NCI-H524 (cell line): ENCODE data around the gene LASP1.

ENCODE experiments used
- DNase-seq, 2 experiments: peaks; one replicate each; lab custom pipeline; 2025; lab: John Stamatoyannopoulos, UW

LASP1 gene

GRCh38 chr17:38868817-38869525 lies 887 bp upstream of the LASP1 start:
- peak; percentile 88 to 91 for DNase-seq

- DNase-seq: peak in 1 of 2 experiments; percentile 71
Measured at GRCh38 chr17:38870259-38871165, 654 bp downstream of the LASP1 start.

- no peak for DNase-seq
Measured at GRCh38 chr17:38871247-38872015, 1.6 kb downstream of the LASP1 start.

- DNase-seq: no peak
Measured at GRCh38 chr17:38872027-38872511, 2.2 kb downstream of the LASP1 start.

GRCh38 chr17:38872671-38873385 lies 3.0 kb downstream of the LASP1 start:
- DNase-seq: no peak

GRCh38 chr17:38873640-38874380 lies 4.0 kb downstream of the LASP1 start:
- DNase-seq: no peak

GRCh38 chr17:38874505-38875400 lies 4.9 kb downstream of the LASP1 start:
- no peak for DNase-seq

GRCh38 chr17:38875477-38876075 lies 5.7 kb downstream of the LASP1 start:
- DNase-seq: no peak

- peak in 1 of 2 experiments; percentile 64 for DNase-seq
Measured at GRCh38 chr17:38877130-38877851, 7.4 kb downstream of the LASP1 start.

- peak in 1 of 2 experiments; percentile 56 for DNase-seq
Measured at GRCh38 chr17:38879878-38880665, 10.2 kb downstream of the LASP1 start.

- DNase-seq: peak in 1 of 2 experiments; percentile 22
Measured at GRCh38 chr17:38881600-38882191, 11.8 kb downstream of the LASP1 start.

GRCh38 chr17:38882870-38883269 lies 13.0 kb downstream of the LASP1 start:
- no peak for DNase-seq

- DNase-seq: no peak
Measured at GRCh38 chr17:38883592-38884526, 14.0 kb downstream of the LASP1 start.

GRCh38 chr17:38885044-38885727 lies 15.3 kb downstream of the LASP1 start:
- DNase-seq: peak in 1 of 2 experiments; percentile 48
